B cell (primary cell): Measurements from ENCODE around the gene THNSL1. TPM values are rescaled to one million over a fixed set of nuclear protein-coding genes. Genes with fewer than 3 reads are reported as not detected.

Experiments used
- ATAC-seq: fragments of 200-7000 bp; cut with Tn5 transposase; one replicate; pipeline ENCODE4 v1.10.0; 2021; ENCODE audit warnings: low read depth, mild to moderate bottlenecking, moderate number of reproducible peaks, moderate library complexity
- CTCF ChIA-PET: fragments of 350-600 bp; sonication (Branson Sonifier 250); formaldehyde crosslinking; loops from one replicate; lab custom pipeline; 2021; ENCODE audit warnings: antibody characterized with exemption, inconsistent platforms; lab: Charles Lee
- POLR2A ChIA-PET: fragments of 350-600 bp; sonication (Branson Sonifier 250); formaldehyde crosslinking; loops from one replicate; lab custom pipeline; 2021; ENCODE audit warnings: antibody characterized with exemption; lab: Charles Lee
- DNase-seq: peaks from one replicate; pipeline ENCODE4 v3.0.0; 2013
- H2AFZ ChIP-seq: 2 replicates; pipeline ENCODE4 v1.6.1; 2012; ENCODE audit warnings: mild to moderate bottlenecking, low read depth, low read length; ENCODE audit not compliant: insufficient read depth, poor library complexity, severe bottlenecking
- H3K27ac ChIP-seq, 2 donors: 1 replicate in 1 of 2; 2 replicates in 1 of 2; pipeline ENCODE4 v1.5.1; 2012 to 2013; ENCODE audit warnings: low read length in 2 of 2, mild to moderate bottlenecking in 2 of 2, moderate library complexity in 1 of 2
- H3K27me3 ChIP-seq, 4 experiments: fragments of 200-600 bp in 1 of 4; sonication (generic) in 1 of 4; replicated peaks in 1 of 4; 1 replicate in 2 of 4; 2 replicates in 2 of 4; pipeline versions ENCODE4 v1.6.1 to v1.7.0; 2013 to 2016; ENCODE audit warnings: low read length in 3 of 4, mild to moderate bottlenecking in 2 of 4, mixed read lengths in 1 of 4, moderate library complexity in 1 of 4; ENCODE audit not compliant: insufficient read depth in 4 of 4, control insufficient read depth in 3 of 4; ENCODE audit errors: control extremely low read depth in 1 of 4
- H3K36me3 ChIP-seq, 2 experiments: replicated peaks in 1 of 2; 1 replicate in 1 of 2; 2 replicates in 1 of 2; pipeline versions ENCODE4 v1.6.1 to v1.7.1; 2013; ENCODE audit warnings: low read length in 1 of 2; ENCODE audit not compliant: insufficient read depth in 2 of 2, control insufficient read depth in 1 of 2; ENCODE audit errors: control extremely low read depth in 1 of 2, extremely low read depth in 1 of 2
- H3K4me1 ChIP-seq, 2 donors: fragments of 200-600 bp in 1 of 2; sonication (generic) in 1 of 2; 1 replicate in 1 of 2; 2 replicates in 1 of 2; pipeline versions ENCODE4 v1.5.1 to v1.6.1; 2013 to 2017; ENCODE audit warnings: low read length in 2 of 2; ENCODE audit not compliant: control insufficient read depth in 2 of 2, insufficient read depth in 2 of 2
- H3K4me2 ChIP-seq: replicated peaks from 2 replicates; pipeline ENCODE3; 2012; ENCODE audit warnings: mild to moderate bottlenecking, low read depth, low read length; ENCODE audit not compliant: poor library complexity, severe bottlenecking
- H3K4me3 ChIP-seq, 5 experiments: fragments of 200-600 bp in 1 of 5; sonication (generic) in 1 of 5; 1 replicate in 3 of 5; 2 replicates in 2 of 5; pipeline versions ENCODE4 v1.5.1 to v1.7.0; 2011 to 2016; ENCODE audit warnings: low read length in 4 of 5, mild to moderate bottlenecking in 4 of 5, low read depth in 2 of 5, control low read depth in 1 of 5, moderate library complexity in 1 of 5; ENCODE audit not compliant: insufficient read depth in 1 of 5; ENCODE audit errors: control extremely low read depth in 1 of 5, extremely low read depth in 1 of 5
- H3K79me2 ChIP-seq: fragments of 200-600 bp; sonication (generic); one replicate; pipeline ENCODE4 v1.6.0; 2016; ENCODE audit warnings: low read length; ENCODE audit not compliant: control insufficient read depth, insufficient read depth
- H3K9ac ChIP-seq: fragments of 200-600 bp; sonication (generic); 2 replicates; pipeline ENCODE4 v1.6.1; 2017; ENCODE audit warnings: mild to moderate bottlenecking, low read length, moderate library complexity
- H3K9me3 ChIP-seq, 3 donors: one replicate each; pipeline versions ENCODE4 v1.6.1 to v1.7.1; 2013; ENCODE audit warnings: low read length in 2 of 3; ENCODE audit not compliant: control insufficient read depth in 2 of 3, insufficient read depth in 1 of 3; ENCODE audit errors: control extremely low read depth in 1 of 3
- H4K20me1 ChIP-seq: 2 replicates; pipeline ENCODE4 v1.6.0; 2012; ENCODE audit warnings: mild to moderate bottlenecking, low read length; ENCODE audit not compliant: insufficient read depth, control insufficient read depth, poor library complexity, severe bottlenecking
- H3K27ac Mint-ChIP-seq: one replicate; pipeline ENCODE4 v1.8.0; 2021; ENCODE audit warnings: mixed read lengths
- H3K27me3 Mint-ChIP-seq: one replicate; pipeline ENCODE4 v1.8.0; 2021; ENCODE audit warnings: mixed read lengths
- H3K4me1 Mint-ChIP-seq: one replicate; pipeline ENCODE4 v1.8.0; 2021; ENCODE audit warnings: mixed read lengths
- H3K4me3 Mint-ChIP-seq: one replicate; pipeline ENCODE4 v1.8.0; 2021; ENCODE audit warnings: mixed read lengths
- H3K9me3 Mint-ChIP-seq: one replicate; pipeline ENCODE4 v1.8.0; 2022; ENCODE audit warnings: mixed read lengths; ENCODE audit not compliant: insufficient read depth
- EZH2 ChIP-seq: IDR thresholded peaks from 2 replicates; pipeline ENCODE4 v1.6.1; 2012; ENCODE audit warnings: borderline replicate concordance, low read depth, mild to moderate bottlenecking, moderate library complexity, low read length; ENCODE audit not compliant: insufficient read depth, poor library complexity, severe bottlenecking
- WGBS: methylation state at CpG from one replicate; pipeline ENCODE4 v1.1.5; 2013; ENCODE audit warnings: missing lambda C conversion rate; ENCODE audit not compliant: insufficient coverage; 5-methylcytosine and 5-hydroxymethylcytosine counted together
- intact Hi-C: fragments of 100-400 bp; cut with micrococcal nuclease; formaldehyde crosslinking; loops from one replicate; pipeline ENCODE4 v1.10.0; 2022
- polyA plus RNA-seq: library from polyadenylated mRNA; depleted of rRNA; stranded (reverse); fragments of >200 nt; gene quantifications from 2 replicates; pipeline ENCODE4 v1.2.3, GENCODE V29; 2012
- total RNA-seq, 2 donors: library from RNA; stranded (reverse); fragments of 120-200 nt in 1 of 2; gene quantifications; 1 replicate in 1 of 2; 2 replicates in 1 of 2; pipeline versions ENCODE4 v1.2.3 to v1.2.4, GENCODE V29; 2013 to 2022
- TF ChIP-seq, protein P1 (sequence below): fragments of 200-600 bp; IDR thresholded peaks from one replicate; pipeline ENCODE4 v1.8.0; 2022; ENCODE audit warnings: antibody characterized with exemption, mild to moderate bottlenecking

THNSL1 gene
- total and polyA plus RNA-seq, 2 donors (not counting 1 experiment from before 2014, with no cell fraction given): 0.72 to 4.3 TPM

DNA sequence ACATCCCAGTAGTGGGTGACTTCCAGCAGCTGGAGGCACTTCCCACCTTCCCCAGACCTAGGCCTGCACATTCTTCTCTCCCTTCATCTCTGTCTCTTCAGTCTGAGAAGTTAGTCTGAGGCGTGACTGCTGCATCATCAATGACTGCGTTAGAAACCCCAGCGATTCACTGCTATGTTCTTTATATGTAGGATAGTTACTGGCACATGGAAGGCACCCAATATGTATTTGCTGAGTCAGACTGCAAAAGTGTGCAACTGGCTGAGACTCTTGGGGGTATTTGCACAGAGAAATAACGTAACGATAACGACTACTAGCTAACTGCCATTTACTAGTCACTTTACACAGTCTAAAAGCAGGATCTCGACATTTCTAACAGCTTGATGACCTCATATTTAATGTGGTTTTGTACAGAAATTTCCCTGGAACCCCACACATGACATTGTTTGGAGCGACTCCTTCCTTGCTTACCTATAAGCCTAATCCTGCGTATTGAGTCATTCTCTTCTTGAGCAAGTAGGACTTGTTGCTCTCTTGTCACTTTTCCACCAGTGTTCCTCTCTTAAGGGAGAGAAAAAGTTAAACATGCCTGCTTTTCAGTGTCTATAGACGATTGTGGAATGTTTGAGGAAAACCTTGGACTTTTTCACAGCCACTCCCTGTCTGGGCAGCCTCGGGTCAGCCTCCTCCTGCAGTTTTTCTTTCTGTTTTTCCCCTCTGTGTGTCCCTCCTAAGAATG lies 45.5 kb downstream of the THNSL1 start:
- Mint-ChIP-seq H3K27me3 (peaks cover 20% of the 10 kb centered on the region), H3K4me3 (no peak overlapping the region), H3K27ac (no peak overlapping the region), H3K4me1 (no peaks in the 10 kb centered on the region), H3K9me3 (no peaks in the 10 kb centered on the region)
- no peak overlapping the region for H2AFZ ChIP-seq
- H3K9me3 ChIP-seq: no peaks in the 10 kb centered on the region
- H3K27me3 ChIP-seq: peaks cover 0 to 4% (median under 1%) of the 10 kb centered on the region in 4 experiments
- H3K4me1 ChIP-seq: no peaks in the 10 kb centered on the region
- H3K36me3 ChIP-seq: no peaks in the 10 kb centered on the region
- no peak overlapping the region for H3K4me2 ChIP-seq
- TF ChIP-seq, protein P1, sequence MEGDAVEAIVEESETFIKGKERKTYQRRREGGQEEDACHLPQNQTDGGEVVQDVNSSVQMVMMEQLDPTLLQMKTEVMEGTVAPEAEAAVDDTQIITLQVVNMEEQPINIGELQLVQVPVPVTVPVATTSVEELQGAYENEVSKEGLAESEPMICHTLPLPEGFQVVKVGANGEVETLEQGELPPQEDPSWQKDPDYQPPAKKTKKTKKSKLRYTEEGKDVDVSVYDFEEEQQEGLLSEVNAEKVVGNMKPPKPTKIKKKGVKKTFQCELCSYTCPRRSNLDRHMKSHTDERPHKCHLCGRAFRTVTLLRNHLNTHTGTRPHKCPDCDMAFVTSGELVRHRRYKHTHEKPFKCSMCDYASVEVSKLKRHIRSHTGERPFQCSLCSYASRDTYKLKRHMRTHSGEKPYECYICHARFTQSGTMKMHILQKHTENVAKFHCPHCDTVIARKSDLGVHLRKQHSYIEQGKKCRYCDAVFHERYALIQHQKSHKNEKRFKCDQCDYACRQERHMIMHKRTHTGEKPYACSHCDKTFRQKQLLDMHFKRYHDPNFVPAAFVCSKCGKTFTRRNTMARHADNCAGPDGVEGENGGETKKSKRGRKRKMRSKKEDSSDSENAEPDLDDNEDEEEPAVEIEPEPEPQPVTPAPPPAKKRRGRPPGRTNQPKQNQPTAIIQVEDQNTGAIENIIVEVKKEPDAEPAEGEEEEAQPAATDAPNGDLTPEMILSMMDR: no peak
- no peak for TF ChIP-seq EZH2
- no peak overlapping the region for H3K27ac ChIP-seq
- 64% methylated on average over 3 of the region's 11 CpGs for WGBS
- H3K9ac ChIP-seq: no peak overlapping the region
- H4K20me1 ChIP-seq: no peaks in the 10 kb centered on the region
- intact Hi-C loops: no loop called here
- no peaks in the 10 kb centered on the region for H3K79me2 ChIP-seq
- ChIA-PET POLR2A (no interaction called here), CTCF (no interaction called here)
- no peak for ATAC-seq
- no peak for DNase-seq
- no peak overlapping the region for H3K4me3 ChIP-seq

DNA sequence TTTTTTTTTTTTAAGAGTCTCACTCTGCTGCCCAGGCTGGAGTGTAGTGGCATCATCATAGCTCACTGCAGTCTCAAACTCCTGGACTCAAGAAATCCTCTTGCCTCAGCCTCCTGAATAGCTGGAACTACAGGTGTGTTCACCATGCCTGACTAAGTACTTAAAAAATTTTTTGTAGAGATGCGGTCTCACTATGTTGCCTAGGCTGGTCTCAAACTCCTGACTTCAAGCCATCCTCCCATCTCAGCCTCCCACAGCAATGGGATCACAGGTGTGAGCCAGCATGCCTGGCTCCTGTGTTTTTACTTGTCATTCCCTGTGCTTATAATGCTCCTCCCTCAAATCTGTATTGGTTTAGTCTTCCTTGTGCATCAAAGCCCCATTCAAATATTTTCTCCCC lies 46.7 kb downstream of the THNSL1 start:
- Histone ChIP-seq H3K27me3 (peaks cover 0 to 4% (median under 1%) of the 10 kb centered on the region in 4 experiments), H3K9me3 (no peaks in the 10 kb centered on the region), H3K79me2 (no peaks in the 10 kb centered on the region), H3K36me3 (no peaks in the 10 kb centered on the region), H3K4me2 (no peak overlapping the region), H2AFZ (no peak overlapping the region), H4K20me1 (no peaks in the 10 kb centered on the region), H3K27ac (no peak overlapping the region), H3K4me3 (no peak overlapping the region), H3K9ac (no peak overlapping the region), H3K4me1 (no peaks in the 10 kb centered on the region)
- no peak overlapping the region for H3K4me3 Mint-ChIP-seq
- CTCF ChIA-PET: no interaction called here
- ATAC-seq (no peak), DNase-seq (no peak)
- TF ChIP-seq EZH2: no peak
- TF ChIP-seq, protein P1: no peak
- H3K27ac Mint-ChIP-seq: no peak overlapping the region
- no peaks in the 10 kb centered on the region for H3K4me1 Mint-ChIP-seq
- WGBS: 90% methylated on average over 1 of the region's 1 CpG
- POLR2A ChIA-PET: no interaction called here
- H3K27me3 Mint-ChIP-seq: peaks cover 25% of the 10 kb centered on the region
- H3K9me3 Mint-ChIP-seq: no peaks in the 10 kb centered on the region
- intact Hi-C loops: no loop called here
